Testis (tissue), 2 donors: ENCODE measurements around the gene MRPL18.

ENCODE experiments used
- POLR2A ChIP-seq: fragments of 450-650 bp; IDR thresholded peaks from one replicate; pipeline ENCODE4 v1.6.1; 2017; ENCODE audit warnings: antibody characterized with exemption, mild to moderate bottlenecking, moderate library complexity
- TF ChIP-seq, protein P1 (sequence below), 3 experiments: fragments of 450-650 bp in 2 of 3; fragments of 200-600 bp in 1 of 3; sonication (generic) in 1 of 3; IDR thresholded peaks; one replicate each; pipeline ENCODE4 v1.5.1; 2016 to 2019; ENCODE audit warnings: antibody characterized with exemption in 3 of 3, mild to moderate bottlenecking in 2 of 3, moderate library complexity in 1 of 3

DNA sequence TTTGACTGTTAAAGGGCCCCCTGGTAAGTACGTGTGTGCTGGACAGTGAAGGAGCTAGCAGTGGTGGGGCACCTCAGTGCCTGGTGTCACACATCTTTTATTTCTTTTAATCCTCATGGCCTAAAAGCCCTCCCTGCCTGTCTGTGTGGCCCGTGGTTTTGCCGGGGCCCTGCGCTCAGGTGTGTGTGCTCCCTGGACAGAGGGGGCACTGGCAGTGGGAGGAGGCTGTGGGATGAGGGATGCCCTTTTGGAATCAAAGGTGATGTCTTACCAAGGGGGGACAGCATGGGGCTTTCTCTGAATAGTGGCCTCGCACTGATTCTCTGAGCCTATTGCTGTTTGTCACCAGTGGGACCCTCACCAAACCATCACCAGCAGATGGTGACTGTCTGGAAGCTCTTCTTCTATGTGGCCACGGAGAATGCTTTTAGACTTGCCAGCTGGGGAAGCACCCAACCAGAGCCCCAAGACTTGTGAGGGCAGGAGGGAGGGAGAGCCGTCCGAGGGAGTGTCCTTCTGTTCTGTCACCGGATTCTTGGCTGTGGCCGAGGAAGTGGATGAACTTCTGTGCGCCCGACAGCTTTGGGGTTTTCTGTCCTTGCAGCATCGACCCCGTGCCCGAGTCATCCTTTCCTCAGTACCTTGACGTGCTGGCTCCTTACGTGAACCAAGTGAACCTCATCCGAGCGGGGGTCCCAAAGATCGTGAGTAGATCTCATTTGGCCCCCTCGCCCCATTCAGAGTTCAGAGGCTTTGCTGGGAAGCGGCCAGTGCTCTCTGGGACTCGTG lies 27.9 kb downstream of the MRPL18 start:
- TF ChIP-seq, protein P1, sequence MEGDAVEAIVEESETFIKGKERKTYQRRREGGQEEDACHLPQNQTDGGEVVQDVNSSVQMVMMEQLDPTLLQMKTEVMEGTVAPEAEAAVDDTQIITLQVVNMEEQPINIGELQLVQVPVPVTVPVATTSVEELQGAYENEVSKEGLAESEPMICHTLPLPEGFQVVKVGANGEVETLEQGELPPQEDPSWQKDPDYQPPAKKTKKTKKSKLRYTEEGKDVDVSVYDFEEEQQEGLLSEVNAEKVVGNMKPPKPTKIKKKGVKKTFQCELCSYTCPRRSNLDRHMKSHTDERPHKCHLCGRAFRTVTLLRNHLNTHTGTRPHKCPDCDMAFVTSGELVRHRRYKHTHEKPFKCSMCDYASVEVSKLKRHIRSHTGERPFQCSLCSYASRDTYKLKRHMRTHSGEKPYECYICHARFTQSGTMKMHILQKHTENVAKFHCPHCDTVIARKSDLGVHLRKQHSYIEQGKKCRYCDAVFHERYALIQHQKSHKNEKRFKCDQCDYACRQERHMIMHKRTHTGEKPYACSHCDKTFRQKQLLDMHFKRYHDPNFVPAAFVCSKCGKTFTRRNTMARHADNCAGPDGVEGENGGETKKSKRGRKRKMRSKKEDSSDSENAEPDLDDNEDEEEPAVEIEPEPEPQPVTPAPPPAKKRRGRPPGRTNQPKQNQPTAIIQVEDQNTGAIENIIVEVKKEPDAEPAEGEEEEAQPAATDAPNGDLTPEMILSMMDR (IDR thresholded peaks at IDR 0.05), result no peak
- TF ChIP-seq POLR2A, result no peak
